GM21619 (cell line): Measurements from ENCODE around the gene PRKCA.

ENCODE experiments used
- ATAC-seq: cut with Tn5 transposase; IDR thresholded peaks from one replicate; pipeline ENCODE4 v1.9.1; 2021; ENCODE audit not compliant: unreplicated experiment

Gene PRKCA

DNA sequence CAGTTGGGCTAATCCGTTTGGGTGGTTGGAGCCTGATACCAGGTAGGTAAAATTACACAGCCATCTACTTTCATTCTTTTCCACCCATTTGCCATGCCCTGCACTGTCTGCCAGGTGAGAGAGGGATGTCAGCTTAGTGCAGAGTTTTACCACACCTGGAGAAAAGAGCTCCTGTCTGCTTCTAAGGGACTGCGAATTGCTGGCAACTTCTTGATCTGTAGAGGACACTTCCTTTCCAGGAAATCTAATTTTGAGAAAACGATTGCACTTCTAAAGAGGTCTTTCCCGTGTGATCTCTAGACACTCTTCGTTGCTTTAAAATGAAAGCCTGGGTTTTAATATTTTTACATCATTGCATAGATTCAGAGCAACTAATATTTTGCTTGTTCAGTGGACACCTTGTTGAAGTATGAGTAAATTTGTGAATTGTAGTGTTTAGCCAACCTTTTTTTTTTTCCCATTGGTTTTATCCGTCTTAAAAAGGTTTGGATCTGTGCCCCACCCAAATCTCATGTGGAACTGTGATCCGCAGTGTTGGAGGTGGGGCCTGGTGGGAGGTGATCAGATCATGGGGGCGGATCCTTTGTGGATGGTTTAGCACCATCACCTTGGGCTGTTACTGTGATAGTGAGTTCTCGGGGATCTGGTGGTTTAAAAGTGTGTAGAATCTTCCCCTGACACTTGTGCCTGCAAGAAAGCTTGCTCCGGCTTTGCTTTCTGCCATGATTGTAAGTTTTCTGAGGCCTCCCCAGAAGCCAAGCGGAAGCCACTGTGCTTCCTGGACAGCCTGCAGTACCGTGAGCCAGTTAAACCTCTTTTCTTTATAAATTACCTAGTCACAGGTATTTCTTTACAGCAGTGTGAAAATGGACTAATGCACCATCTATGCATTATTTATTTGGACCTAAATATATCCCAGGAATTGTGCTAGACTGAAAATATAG is 104.6 kb downstream of the PRKCA start:
- no peak for ATAC-seq

DNA sequence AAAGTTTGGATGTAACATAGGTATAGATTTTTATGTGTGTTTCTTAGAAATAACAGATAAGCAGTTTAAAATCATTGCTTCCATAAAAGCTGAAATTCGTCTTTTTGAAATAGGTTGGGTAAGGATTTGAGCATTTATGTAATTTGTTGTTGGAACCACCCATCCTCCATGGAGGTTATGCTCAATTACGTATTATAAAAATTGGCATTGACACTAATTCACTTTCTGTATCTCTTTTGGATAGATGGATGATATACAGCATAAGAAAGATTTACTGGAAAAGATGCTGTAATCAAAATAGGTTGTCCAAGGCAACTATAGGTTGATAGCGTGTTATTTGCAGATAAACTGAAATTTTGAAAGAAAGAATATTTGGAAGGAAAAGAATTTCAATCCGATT is 105.5 kb downstream of the PRKCA start:
- ATAC-seq, result no peak

DNA sequence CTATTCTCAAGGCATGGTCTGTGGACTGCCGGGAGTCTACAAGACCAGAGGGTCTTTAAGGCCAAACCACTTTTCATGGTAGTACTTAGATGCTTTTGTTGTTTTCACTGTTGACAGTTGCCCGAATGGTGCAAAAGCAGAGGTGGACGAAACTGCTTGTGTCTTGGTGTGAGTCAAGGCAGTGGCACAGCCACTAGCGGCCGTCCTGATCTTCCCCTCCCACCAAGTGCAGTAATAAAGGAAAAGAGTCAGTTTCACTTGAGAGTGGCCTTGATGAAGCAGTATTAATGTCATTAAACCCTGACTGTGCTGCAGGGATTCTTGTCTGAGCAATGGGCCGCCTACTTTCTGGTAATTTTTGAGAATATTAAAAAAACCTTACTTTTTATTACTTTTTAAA is 109.1 kb downstream of the PRKCA start:
- no peak for ATAC-seq

GRCh38 chr17:66412857-66413558 is 110.6 kb downstream of the PRKCA start:
- no peak for ATAC-seq

DNA sequence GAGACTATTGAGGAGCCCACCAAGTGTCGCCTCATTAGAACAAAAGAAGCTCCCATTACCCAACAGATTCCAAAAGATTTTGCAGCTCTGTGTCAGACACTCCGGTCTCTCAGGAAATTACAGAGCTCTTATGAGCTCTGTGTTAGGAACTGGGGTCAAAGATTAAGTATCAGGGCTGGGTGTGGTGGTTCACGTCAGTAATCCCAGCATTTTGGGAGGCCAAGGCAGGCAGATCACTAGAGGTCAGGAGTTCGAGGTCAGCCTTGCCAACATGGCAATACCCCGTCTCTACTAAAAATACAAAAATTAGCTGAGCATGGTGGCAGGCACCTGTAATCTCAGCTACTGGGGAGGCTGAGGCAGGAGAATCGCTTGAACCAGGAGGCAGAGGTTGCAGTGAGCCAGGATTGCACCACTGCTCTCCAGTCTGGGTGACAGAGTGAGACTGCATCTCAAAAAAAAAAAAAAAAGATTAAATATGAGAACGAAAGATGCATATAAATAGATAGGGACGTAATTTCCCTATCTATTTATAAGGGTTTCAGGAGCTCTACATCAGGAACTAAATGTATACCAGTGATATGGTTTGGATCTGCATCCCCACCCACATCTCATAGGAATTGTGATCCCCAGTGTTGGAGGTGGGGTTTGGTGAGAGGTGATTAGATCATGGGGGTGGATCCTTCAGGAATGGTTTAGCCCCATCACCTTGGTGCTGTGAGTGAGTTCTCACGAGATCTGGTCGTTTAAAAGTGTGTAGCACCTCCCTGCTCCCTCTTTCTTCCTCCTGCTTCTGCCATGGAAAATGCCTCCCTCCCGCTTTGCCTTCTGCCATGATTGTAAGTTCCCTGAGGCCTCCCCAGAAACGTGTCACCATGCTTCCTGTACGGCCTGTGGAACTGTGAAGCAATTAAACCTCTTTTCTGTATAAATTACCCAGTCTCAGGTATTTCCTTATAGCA is 111.4 kb downstream of the PRKCA start:
- ATAC-seq, result no peak

DNA sequence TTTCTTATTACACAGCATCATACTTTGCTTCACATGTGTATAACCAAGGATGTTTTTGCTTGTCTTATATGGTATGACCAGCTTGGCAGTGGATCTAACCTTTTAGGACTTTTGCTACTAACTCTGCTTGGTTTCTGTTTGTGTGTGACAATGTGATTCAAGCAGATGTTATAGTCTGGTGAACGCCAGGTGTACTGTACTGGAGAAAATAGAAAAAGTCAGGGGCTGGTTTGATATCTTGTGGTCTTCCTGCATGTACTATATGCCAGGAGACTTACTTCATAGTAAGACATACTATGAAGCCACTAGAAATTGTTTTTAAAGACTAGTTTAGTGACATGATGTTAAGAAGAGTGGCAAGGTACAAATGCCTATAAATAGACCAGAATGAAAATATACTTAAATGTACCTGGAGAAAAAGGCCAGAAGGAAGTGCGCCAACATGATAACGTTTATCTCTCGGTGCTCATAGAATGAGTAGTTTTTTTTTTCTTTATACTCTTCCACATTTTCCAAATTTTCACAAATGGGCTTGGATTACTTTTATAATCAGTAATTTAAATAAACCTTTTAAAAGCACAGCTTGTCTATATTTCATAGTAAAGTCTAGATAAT is 112.3 kb downstream of the PRKCA start:
- no peak for ATAC-seq

DNA sequence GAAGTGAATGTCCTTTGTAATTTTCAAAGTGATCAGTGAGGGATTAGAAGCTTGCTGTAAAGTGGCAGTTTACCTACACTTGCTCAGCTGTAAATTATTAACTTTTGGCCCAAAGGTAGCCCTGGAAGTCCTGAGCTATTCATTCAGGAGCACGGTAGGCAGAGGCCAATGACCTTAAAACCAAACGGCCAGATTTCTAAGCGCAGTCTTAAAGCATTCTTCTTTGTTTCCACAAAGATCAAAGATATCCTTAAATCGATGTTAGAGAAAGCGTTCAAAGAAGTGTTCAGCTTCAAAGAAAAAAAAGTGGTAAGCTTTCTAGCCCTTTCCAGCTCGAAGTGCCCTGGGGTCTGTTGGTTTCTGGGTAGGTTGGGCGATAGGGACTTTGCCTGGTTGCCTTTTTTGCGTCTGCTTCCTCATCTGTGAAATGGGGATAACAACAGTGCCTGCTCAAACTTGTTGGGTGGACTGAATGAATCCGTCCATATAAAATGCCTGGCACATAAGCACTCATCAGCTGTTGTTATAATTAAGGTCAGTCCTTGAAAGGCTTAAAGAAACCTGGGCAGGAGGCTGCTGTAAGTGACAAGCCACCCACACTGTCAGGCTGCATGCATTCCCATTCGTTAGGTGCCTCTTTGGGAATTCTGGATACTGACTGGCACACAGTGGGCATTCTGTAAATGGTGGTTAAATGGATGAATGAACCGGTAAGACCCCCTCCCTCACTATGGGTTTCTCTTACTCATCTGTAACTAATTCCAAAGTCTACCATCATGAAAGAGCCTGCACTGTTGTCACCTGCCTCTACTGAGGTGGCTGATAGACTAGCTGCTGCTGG is 113.2 kb downstream of the PRKCA start:
- no peak for ATAC-seq

DNA sequence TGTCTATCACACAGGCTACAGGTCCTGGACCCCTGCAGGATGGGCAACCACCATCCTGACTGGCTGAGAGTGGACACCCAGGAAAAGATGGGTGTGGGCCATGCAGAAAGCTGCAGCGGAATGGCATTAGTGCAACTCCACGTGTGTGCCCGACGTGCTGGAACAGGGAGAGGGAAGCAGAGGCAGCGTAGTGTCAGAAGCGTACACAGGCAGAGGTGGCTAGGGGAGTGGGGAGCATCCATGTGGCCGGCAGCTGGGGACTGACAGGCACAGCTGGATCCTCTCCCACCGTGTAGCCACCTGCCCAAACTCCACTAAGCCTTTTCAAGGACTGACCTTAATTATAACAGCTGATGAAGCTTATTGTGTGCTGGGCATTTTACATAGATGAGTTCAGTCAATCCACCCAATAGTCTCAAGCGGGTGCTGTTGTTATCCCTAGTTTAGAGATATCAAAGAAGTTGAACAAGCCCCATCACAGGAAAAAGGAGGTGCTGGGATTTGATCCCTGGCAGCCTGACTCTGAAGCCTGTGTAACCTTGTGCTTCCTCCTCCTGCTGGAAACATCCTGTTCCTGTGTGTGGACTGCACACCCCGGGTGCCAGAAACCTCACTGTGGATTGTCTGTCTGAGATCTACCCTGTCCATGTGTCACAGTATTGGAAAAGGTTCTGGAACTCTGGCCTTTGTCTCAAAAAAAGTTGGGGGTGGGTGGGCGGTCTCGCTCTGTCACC is 114.0 kb downstream of the PRKCA start:
- ATAC-seq, result no peak

GRCh38 chr17:66417300-66417719 is 114.9 kb downstream of the PRKCA start:
- no peak for ATAC-seq

- ATAC-seq, result no peak
These were observed 118.6 kb downstream of the PRKCA start for GRCh38 chr17:66420961-66421371.

DNA sequence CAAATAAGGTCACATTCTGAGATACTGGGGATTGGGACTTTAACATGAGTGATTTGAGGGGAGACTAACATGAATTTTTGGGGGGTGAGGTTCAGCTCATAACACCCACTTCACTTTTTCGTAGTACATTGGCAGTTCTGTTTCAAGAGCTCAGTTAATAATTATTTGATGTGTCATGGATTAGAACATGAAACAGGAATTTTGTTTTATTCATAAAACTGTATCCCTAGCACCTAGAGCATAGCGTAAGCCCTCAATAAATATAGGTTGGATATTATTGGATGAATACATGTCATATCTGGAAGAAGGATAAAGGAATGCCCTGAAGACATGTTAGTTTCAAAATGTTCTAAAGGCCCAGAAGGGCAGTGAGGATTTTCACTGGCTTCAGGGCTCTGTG is 119.8 kb downstream of the PRKCA start:
- ATAC-seq, result no peak

- no peak for ATAC-seq
These were observed 120.9 kb downstream of the PRKCA start for GRCh38 chr17:66423056-66423955.

DNA sequence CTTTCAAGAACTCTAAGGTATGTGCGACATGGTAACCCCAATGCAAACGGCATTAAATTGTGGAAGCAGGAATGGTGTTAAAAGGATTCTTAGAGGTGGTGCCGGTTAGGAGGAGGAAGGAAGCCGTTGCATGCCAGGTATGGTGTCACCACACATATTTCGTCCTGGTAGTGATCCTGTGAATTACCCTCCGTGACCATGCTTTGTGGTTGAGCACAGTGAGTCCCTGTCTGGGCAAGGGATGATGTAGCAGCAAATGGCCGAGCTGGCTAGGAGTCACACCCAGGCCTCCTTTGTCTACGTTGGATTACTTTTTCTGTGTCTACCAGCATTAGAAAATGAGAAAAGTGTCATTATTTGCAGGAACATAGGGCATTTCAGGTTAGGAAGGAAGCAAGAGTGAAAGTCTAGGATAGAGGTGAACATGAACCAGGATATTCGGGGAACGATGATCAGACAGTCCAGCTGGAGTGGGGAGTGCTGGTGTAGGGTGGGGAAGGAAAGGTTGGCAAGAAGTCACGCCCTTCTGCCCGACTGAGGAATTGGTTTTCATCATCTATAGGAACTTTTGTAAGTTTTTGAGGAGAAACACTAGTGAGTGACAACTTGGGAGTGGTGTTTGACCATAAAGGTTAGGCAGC is 123.5 kb downstream of the PRKCA start:
- ATAC-seq, result no peak

DNA sequence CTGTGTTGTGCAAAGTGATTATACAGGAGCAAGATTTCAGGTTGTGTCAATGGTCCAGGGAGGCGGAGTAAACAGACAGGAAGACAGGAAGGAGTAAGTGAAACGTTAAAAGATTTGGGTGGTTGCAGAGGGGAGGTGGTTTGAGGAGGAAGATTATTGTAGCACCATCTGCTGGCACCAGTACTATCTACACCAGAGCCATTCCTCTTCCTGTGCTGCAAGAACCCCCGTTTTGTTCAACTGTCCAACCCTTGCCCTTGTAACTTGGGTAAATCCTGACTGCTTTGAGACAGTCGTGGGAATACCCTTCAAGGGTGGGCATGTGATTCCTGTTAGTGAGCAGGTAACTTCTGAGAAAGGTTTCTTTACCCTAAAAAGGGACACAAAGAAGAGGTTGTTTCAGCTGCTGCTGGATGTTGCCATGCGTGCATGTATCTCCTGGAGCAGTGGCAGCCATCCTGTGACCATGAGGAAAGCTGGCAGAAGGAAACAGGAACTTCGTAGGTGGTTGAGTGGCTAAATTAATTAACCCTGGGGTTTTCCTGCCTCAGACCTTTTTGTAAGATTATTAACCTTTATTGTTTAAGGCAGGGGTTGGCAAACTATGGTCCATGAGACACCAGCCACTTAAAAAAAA is 124.1 kb downstream of the PRKCA start:
- ATAC-seq, result peak; percentile 56

DNA sequence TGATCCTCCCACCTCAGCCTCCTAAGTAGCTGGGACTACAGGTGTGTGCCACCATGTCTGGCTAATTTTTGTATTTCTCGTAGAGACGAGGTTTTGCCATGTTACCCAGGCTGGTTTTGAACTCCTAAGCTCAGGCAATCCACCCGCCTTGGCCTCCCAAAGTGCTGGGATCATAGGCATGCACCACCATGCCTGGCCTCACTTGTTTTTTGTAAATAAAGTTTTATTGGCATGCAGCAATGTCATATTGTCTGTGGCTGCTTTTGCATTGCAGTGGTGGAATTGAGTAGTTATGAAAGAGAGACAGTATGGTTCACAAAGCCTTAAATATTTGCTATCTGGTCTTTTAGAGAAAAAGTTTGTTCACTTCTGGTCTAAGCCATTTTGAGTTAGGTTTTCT is 124.7 kb downstream of the PRKCA start:
- no peak for ATAC-seq

GRCh38 chr17:66429680-66430079 is 127.3 kb downstream of the PRKCA start:
- ATAC-seq, result no peak
